KMS-11 (cell line): Measurements from ENCODE around the gene BNIP2.
A peak's percentile ranks its signal among the peaks of the same experiment; 100 is the strongest.

Source experiments
- H2AFZ ChIP-seq: fragments of 200-600 bp; sonication (generic); 2 replicates; pipeline ENCODE4 v1.6.1; 2016; ENCODE audit warnings: antibody characterized with exemption, mixed run types, low read depth
- H3K27ac ChIP-seq: fragments of 200-600 bp; sonication (generic); 2 replicates; pipeline ENCODE4 v1.6.1; 2016; ENCODE audit warnings: mild to moderate bottlenecking, mixed run types
- H3K27me3 ChIP-seq: fragments of 200-600 bp; sonication (generic); 2 replicates; pipeline ENCODE4 v1.6.1; 2017; ENCODE audit warnings: mild to moderate bottlenecking, low read depth, mixed run types, moderate library complexity; ENCODE audit not compliant: insufficient read depth
- H3K36me3 ChIP-seq: fragments of 200-600 bp; sonication (generic); 2 replicates; pipeline ENCODE4 v1.6.1; 2017; ENCODE audit warnings: mild to moderate bottlenecking, mixed run types; ENCODE audit not compliant: insufficient read depth
- H3K4me1 ChIP-seq: fragments of 200-600 bp; sonication (generic); 2 replicates; pipeline ENCODE4 v1.6.1; 2016; ENCODE audit warnings: mild to moderate bottlenecking, low read depth, mixed run types; ENCODE audit not compliant: poor library complexity, severe bottlenecking
- H3K4me2 ChIP-seq: fragments of 200-600 bp; sonication (generic); 2 replicates; pipeline ENCODE4 v1.7.0; 2016; ENCODE audit warnings: mild to moderate bottlenecking, mixed run types
- H3K4me3 ChIP-seq: fragments of 200-600 bp; sonication (generic); IDR thresholded peaks from 2 replicates; pipeline ENCODE4 v1.6.1; 2017; ENCODE audit warnings: low read depth, low read length, mixed read lengths; ENCODE audit not compliant: insufficient read depth
- H3K79me2 ChIP-seq: fragments of 200-600 bp; sonication (generic); 2 replicates; pipeline ENCODE4 v1.6.1; 2016; ENCODE audit warnings: low read depth, mixed run types; ENCODE audit not compliant: insufficient read depth
- H3K9ac ChIP-seq: fragments of 200-600 bp; sonication (generic); 2 replicates; pipeline ENCODE4 v1.6.1; 2016; ENCODE audit warnings: mild to moderate bottlenecking, mixed run types
- H4K20me1 ChIP-seq: fragments of 200-600 bp; sonication (generic); 2 replicates; pipeline ENCODE4 v1.6.1; 2016; ENCODE audit warnings: mild to moderate bottlenecking, mixed run types; ENCODE audit not compliant: insufficient read depth
- CTCF ChIP-seq: fragments of 200-600 bp; sonication (generic); conservative IDR thresholded peaks from 2 replicates; pipeline ENCODE4 v1.6.1; 2017; ENCODE audit warnings: low read depth, mild to moderate bottlenecking, antibody characterized with exemption, low read length, moderate library complexity, mixed read lengths

Gene BNIP2, protein sequence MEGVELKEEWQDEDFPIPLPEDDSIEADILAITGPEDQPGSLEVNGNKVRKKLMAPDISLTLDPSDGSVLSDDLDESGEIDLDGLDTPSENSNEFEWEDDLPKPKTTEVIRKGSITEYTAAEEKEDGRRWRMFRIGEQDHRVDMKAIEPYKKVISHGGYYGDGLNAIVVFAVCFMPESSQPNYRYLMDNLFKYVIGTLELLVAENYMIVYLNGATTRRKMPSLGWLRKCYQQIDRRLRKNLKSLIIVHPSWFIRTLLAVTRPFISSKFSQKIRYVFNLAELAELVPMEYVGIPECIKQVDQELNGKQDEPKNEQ

DNA sequence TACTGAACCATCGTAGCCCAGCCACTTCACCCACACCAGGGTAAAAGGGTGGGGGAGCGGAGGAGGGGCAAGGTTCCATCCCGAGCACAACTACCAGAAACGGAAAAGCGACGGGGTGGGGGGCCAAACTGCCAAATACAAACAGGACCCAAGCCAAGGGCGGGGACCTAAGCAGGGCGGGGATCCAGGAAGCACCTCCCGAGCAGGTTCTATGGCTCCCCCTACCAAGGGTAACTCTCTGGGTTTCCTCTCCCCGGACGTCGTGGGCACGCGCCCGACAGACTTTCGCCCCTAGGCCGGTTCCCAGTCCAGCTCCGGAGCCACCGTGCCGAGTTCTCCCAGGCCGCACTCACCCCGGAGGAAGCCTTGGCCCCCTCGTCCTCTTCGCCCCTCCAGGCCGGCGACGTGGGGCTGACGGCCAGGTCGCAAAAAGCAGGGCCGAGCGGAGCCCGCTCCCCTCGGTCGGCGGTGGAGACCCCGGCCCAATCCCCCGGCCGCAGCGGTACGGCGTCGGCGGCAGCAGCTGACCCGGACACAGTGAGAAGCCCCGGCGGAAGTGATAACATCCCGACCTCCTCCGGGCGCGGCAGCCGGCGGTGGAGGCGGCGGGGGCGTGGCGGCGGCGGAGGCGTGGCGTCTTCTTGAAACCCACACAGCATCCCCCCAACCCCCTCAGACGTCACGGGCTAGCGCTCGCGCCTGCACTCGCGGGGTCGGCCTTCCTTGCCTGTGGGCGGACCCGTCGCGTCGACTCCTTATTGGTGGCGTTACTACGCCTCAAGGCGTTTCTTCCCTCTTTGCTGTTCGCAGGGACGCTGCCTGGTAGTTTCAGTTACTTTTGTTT lies at the start of gene BNIP2:
Gene BNIP2, minus strand, starts transcription at position 539 of the 844 bp plus-strand sequence. CDS start 6,863 bp downstream, outside the sequence.
- Histone ChIP-seq H3K4me2 (peak within 1 kb of the TSS; percentile 96), H3K9ac (peak within 1 kb of the TSS; percentile 84), H3K4me3 (no peak within 1 kb of the TSS), H3K27me3 (no peaks in the 10 kb centered on the region), H3K36me3 (no peaks in the 10 kb centered on the region), H3K4me1 (peaks cover 38% of the 10 kb centered on the region), H3K27ac (peak within 1 kb of the TSS; percentile 91), H4K20me1 (peaks cover 18% of the 10 kb centered on the region), H2AFZ (peak within 1 kb of the TSS; percentile 93), H3K79me2 (peaks cover 51% of the 10 kb centered on the region)
- no peak for TF ChIP-seq CTCF

DNA sequence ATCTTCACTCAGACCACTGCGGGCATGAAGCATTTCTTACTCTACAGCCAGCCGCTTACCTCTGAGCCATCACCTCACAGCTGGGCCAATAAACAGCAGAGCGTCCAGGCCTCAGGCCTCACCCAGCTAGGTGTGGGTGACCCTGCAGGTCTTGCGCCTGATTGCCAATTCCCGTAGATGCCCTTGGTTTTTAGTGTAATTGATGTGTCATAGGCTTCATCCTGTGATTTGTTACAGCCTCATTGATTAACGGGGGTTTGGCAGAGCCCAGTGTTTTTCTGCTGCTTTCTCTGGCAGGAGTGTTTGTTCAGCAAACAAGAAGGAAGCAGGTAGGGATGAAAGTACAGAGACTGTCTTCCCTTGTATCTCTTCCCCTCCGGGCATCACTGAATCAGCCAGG lies 49.6 kb upstream of the BNIP2 start:
- H3K79me2 ChIP-seq = no peaks in the 10 kb centered on the region
- no peak overlapping the region for H3K4me3 ChIP-seq
- no peak overlapping the region for H3K4me2 ChIP-seq
- no peaks in the 10 kb centered on the region for H3K36me3 ChIP-seq
- no peaks in the 10 kb centered on the region for H4K20me1 ChIP-seq
- no peak overlapping the region for H3K27ac ChIP-seq
- no peak overlapping the region for H3K9ac ChIP-seq
- no peak for TF ChIP-seq CTCF
- H2AFZ ChIP-seq = no peak overlapping the region
- H3K4me1 ChIP-seq = no peaks in the 10 kb centered on the region
- H3K27me3 ChIP-seq = no peaks in the 10 kb centered on the region

DNA sequence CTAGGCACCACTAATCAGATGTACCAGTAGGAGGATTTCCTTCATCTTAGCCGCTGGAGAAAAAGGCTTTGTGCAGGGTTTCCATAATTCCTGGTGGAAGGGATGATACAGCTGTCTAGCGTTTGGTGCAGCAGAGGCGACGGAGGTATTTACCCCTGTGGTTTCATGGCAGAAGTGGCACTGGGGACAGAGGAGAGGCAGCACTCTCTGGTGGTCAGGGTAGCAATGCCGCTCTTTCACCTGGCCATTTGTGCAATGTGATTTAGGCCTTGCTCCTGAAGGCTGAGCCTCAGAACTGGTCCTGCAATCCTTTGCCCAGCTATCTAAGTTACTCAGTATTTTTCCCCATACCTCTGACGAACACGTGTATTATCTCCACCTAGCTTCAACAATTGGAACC lies 47.1 kb upstream of the BNIP2 start:
- Histone ChIP-seq H4K20me1 (no peaks in the 10 kb centered on the region), H2AFZ (no peak overlapping the region), H3K27me3 (no peaks in the 10 kb centered on the region), H3K4me2 (no peak overlapping the region), H3K79me2 (no peaks in the 10 kb centered on the region), H3K4me3 (no peak overlapping the region), H3K27ac (no peak overlapping the region), H3K4me1 (no peaks in the 10 kb centered on the region), H3K36me3 (no peaks in the 10 kb centered on the region), H3K9ac (no peak overlapping the region)
- TF ChIP-seq CTCF = no peak

DNA sequence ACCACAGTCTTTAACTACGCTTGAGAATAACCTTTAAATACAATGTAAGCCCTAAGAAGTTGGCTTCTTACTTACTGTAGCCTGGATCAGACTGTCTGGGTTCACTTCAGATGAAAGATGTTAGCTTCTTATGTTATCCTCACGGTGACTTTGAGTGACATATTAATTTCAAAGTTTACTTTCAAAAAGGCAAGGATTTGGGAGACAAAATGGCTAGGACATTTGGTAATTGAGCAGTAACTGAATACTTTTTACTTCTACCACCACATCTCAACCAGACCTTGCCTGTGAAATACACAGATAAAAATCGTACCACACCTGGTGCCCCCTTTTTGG lies 36.0 kb upstream of the BNIP2 start:
- Histone ChIP-seq H3K79me2 (no peaks in the 10 kb centered on the region), H3K9ac (no peak overlapping the region), H3K4me1 (peaks cover 5% of the 10 kb centered on the region), H3K4me3 (no peak overlapping the region), H3K27ac (no peak overlapping the region), H4K20me1 (no peaks in the 10 kb centered on the region), H2AFZ (peak overlapping the region; percentile 16; the same call in 1 of the 2 replicates), H3K36me3 (no peaks in the 10 kb centered on the region), H3K4me2 (no peak overlapping the region), H3K27me3 (no peaks in the 10 kb centered on the region)
- TF ChIP-seq CTCF = no peak
